G401 (cell line): ENCODE results near the gene SETD4. TPM values are rescaled to one million over a fixed set of nuclear protein-coding genes. Genes with fewer than 3 reads are reported as not detected.
"Not testable (repeated sequence)": the region's sequence is repeated elsewhere in the genome, so short reads cannot be mapped to it uniquely, and the experiment has no call there.

Experiments used
- DNase-seq: peaks from one replicate; pipeline ENCODE4 v3.0.0-alpha.2; 2015; ENCODE audit warnings: low spot score
- in situ Hi-C: cut with HindIII; loops from 2 replicates; pipeline ENCODE4 v1.10.0; 2016; ENCODE audit warnings: low sequenced_read_pairs, mixed read lengths
- total RNA-seq: library from RNA; depleted of rRNA; stranded (reverse); fragments of >200 nt; shearing (Covaris generic); gene quantifications from 2 replicates; pipeline ENCODE4 v1.2.3, GENCODE V29; 2014

SETD4 gene
- total RNA-seq, 1 experiment from 2014 or later: 11.5 TPM

DNA sequence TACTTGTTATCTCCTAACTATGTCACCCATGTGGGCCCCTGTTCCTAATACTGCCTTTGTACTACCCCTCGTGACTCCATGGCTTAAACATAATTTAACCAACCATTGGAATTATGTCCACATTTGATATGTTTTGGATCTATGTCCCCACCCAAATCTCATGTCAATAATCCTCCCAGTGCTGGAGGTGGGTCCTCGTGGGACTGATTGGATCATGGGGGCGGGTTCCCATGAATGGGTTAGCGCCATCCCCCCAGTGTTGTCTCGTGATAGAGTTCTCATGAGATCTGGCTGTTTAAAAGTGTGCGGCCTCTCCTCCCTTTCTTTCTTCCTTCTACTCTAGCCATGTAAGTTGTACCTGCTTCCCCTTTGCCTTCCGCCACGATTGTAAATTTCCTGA, 19.3 kb upstream of the SETD4 start:
- in situ Hi-C loops: no loop called here
- DNase-seq: no peak

- DNase-seq: no peak
- in situ Hi-C loops: no loop called here
Measured at GRCh38 chr21:36079010-36079649, 18.8 kb upstream of the SETD4 start.

DNA sequence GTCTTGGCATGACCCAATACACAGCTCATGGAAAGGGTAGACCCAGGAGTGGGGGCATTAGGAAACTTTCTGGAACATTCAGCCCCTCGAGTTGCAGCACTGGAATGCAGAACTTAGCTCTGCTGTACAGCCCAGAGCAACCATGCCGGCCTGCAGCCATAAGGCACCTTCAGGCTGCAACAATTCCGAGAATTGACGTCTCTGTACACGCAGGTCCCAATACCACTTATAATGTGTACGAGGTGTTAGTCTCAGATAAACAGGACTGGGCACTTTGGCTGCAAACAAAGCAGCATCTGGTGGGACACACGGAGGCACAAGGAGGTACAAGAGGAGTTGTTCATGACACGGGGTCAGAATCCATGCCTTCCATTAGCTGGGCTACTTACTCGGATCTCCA, 17.4 kb upstream of the SETD4 start:
- in situ Hi-C loops: no loop called here
- no peak for DNase-seq

- no peak for DNase-seq
- in situ Hi-C loops: no loop called here
Measured at GRCh38 chr21:36076878-36077655, 16.7 kb upstream of the SETD4 start.

GRCh38 chr21:36075953-36076352, 15.6 kb upstream of the SETD4 start:
- DNase-seq: no peak
- in situ Hi-C loops: no loop called here

DNA sequence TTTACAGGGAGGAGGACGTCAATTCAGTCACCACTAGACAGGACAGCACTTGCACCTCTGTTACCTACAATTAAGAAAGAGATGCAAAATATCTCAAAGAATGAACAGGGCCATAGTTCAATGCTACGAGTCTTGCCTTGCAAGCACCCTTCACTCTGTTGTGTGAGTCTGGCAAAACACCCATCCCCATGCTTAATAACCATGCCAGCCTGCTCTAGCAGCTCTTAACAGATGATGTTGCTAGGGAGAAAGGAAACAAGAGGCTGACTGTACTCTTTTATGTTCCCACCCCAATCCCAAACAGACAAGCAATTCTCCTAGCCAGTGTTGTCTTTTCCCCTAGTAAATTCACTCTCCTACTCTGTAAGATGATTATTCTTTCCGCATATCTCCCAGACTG, 14.8 kb upstream of the SETD4 start:
- in situ Hi-C loops: no loop called here
- DNase-seq: peak; percentile 41

DNA sequence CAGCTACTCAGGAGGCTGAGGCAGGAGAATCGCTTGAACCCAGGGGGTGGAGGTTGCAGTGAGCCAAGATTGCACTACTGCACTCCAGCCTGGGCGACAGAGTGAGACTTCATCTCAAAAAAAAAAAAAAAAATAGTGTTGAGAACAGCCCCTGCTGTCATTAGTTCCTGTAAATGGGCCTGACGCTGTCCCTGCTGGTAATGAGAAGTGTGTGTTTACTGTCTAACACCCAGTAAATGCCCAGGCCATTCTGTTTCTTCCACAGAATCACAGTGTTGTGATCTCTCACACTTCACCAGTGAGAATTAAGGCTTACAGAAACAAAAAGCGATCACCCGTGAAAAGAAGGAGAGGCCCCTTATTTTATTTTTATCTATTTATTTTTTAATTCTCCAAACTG, 13.6 kb upstream of the SETD4 start:
- DNase-seq, in situ Hi-C loops: not testable (repeated sequence)

DNA sequence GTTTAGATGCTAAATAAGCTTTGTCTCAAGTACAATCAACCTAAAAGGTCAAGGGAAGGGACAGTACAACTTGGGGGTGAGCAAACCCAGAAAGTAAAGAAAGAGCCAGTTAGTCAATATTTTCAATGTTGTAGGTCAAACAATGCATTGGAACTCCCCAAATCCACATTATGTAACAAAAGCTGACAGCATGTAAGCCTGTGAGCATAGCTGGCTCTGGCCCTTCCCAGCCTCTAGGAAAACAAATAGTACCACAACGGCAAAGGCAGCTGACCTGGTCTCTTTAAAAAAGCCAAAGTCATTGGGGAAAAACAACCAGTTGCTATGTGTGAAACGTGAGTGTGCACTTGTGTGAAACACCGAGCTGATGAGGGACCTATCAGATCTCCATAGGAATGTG, 12.9 kb upstream of the SETD4 start:
- peak; percentile 49 for DNase-seq
- in situ Hi-C loops: no loop called here

DNA sequence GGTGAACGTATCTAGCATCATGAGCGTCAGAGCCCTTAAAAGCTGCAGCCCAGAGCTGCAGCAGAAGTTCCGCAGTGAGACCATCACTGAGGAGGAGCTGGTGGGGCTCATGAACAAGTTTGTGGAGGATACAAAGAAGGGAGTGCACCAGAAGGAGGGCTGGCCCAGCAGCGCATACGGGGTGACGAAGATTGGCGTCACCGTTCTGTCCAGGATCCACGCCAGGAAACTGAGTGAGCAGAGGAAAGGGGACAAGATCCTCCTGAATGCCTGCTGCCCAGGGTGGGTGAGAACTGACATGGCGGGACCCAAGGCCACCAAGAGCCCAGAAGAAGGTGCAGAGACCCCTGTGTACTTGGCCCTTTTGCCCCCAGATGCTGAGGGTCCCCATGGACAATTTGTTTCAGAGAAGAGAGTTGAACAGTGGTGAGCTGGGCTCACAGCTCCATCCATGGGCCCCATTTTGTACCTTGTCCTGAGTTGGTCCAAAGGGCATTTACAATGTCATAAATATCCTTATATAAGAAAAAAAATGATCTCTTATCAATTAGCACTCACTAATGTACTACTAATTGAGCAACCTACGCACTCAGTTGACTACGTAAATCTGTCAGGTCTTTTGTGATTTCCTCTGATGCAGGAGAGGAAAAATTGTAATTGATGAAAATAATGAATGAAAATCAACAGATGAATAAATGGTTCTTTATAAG, 12.3 kb upstream of the SETD4 start:
- in situ Hi-C loops: no loop called here
- DNase-seq: no peak

GRCh38 chr21:36070999-36071398, 10.7 kb upstream of the SETD4 start:
- no peak for DNase-seq
- in situ Hi-C loops: no loop called here

- peak; percentile 96 for DNase-seq
- in situ Hi-C loops: no loop called here
Measured at GRCh38 chr21:36069713-36070583, 9.6 kb upstream of the SETD4 start, which contains the start of gene CBR1. Gene CBR1 (plus strand): TSS chr21:36070024. CDS start chr21:36070116, 92 bp downstream.

- DNase-seq: no peak
Measured at GRCh38 chr21:36068748-36069398, 8.5 kb upstream of the SETD4 start.

DNA sequence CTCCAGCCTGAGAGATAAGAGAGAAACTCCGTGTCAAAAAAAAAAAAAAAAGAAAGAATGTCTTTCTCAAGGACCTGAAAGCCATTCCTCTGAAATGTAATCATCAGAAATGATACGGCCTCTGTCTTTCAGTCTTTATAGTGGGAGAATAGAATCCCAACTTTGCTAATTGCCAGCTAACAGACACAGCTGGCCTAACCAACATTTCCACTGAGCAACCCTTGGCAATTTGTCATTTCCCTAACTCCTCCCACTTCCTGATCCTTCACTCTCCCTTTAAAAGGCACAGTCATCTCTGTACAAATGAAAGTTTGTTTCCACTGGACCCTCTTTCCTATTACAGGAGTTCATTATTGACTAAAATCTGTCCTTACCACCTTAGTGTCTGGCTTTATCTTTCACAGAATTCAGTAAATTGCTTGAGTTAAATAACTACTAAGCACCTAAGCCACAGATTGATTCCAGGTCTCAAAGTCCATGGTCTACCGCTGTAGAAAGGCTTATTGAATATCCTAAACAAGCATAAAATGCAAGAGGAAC, 5.2 kb upstream of the SETD4 start:
- no peak for DNase-seq
- in situ Hi-C loops: no loop called here

More at GRCh38 chr21:36068748-36069398, 8.5 kb upstream of the SETD4 start:
- in situ Hi-C loops: no loop called here

- DNase-seq: no peak
- in situ Hi-C loops: no loop called here
Measured at GRCh38 chr21:36064085-36064460, 3.7 kb upstream of the SETD4 start.

DNA sequence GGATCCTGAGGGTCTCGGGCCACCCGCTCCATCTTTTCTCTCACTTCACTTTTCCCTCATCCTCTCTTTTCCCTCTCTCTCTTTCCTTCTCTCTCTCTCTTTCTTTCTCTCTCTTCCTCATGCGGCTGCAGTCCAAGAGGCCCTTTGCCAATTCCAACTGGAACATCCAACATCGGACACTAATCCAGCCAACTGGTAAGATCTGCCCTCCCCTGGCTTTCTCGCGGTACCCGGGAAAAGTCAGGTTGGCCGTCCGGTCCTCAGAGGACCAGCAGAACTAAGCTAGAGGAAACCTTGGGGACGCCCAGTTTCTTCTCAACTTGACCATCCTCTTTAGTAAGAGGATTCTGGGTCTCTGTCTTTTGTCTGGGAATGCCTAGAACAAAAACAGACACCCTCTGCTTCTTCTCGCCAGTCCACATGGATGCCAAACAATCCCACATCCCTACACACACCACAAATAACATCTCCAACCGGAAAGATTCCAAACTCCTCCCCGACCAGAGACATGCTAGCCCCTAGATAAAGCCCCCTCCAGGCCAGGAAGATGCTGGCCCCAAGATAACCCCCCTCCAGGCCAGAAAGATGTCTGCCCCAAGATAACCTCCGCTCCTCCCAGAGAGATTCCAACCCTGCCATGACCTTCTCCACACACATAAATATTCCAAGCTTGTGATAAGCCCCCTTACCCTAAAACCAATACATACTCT, 3.2 kb upstream of the SETD4 start:
- in situ Hi-C loops: no loop called here

GRCh38 chr21:36061445-36061844, 1.1 kb upstream of the SETD4 start:
- in situ Hi-C loops: no loop called here
- no peak for DNase-seq

More for the DNA sequence above, 3.2 kb upstream of the SETD4 start:
- DNase-seq: no peak

DNA sequence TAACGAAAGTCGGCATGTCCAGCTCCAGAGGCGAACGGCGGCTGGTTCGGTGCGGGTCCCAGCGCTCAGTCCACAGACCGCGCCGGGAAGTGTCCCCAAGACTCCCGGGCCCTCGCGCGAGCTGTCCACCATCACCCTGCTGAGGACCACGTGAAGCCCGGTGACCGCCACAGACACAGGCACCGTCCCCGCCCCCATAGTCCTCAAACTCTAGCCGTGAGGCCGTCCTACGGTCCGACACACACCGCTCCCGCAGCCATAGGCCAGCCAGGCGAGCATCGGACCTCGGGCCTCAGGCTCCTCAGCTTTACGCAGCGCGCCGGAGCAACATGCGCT, 535 bp downstream of the SETD4 start:
- DNase-seq: no peak
- in situ Hi-C loops: no loop called here

DNA sequence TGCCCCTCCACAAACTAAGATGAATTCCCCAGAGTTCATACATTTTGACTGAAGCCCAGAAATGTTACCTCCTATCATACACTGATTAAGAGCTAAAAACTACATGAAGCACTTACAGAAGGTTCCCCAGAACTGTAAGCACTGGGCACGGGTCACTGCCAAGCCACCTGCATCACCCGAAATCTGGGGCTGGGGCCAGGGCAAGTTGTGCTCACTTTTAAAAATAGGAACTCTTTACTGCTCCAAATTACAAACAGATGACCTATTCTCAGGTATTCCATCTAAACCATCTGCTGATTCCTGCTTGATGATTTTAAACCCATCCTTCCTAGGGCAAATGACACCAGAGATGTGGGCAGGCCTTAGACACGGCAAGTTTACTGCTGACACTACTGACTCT, 4.8 kb downstream of the SETD4 start:
- peak; percentile 72 for DNase-seq
- in situ Hi-C loops: no loop called here
